ENCODE measurements around the gene GPR152. TPM values are rescaled to one million over a fixed set of nuclear protein-coding genes. Genes with fewer than 3 reads are reported as not detected.

GPR152 gene
- total RNA-seq, 4 donors from 2014 or later, result not detected

GRCh38 chr11:67499808-67500483, 47.4 kb upstream of the GPR152 start:
- peaks cover 0 to 64% of the 10 kb centered on the region in 2 donors for H3K36me3 ChIP-seq
- no peak overlapping the region for H3K4me3 ChIP-seq
- H3K9me3 ChIP-seq, result no peaks in the 10 kb centered on the region
- WGBS, 2 donors (ENCODE audit: low coverage in 1 of 2), result 80% methylated on average over 1 of the region's 26 CpGs; no CpG with 5 or more reads in 1 of the 2 donors
- no peak for TF ChIP-seq POLR2A (IDR thresholded peaks at IDR 0.05)
- no peak for TF ChIP-seq EP300 (IDR thresholded peaks at IDR 0.05)
- no peak overlapping the region for H3K27ac ChIP-seq
- H3K4me1 ChIP-seq, result peaks cover 0 to 21% (median 4%) of the 10 kb centered on the region in 3 donors
- ATAC-seq, result no peak
- H3K27me3 ChIP-seq, result peaks cover 28% of the 10 kb centered on the region

GRCh38 chr11:67498544-67498972, 46.0 kb upstream of the GPR152 start:
- ATAC-seq, result no peak
- Histone ChIP-seq H3K4me3 (no peak overlapping the region), H3K4me1 (peaks cover 0 to 7% (median under 1%) of the 10 kb centered on the region in 3 donors), H3K9me3 (no peaks in the 10 kb centered on the region), H3K27me3 (peaks cover 16% of the 10 kb centered on the region), H3K27ac (no peak overlapping the region), H3K36me3 (peaks cover 0 to 78% of the 10 kb centered on the region in 2 donors)
- no CpG with 5 or more reads among the region's 21 CpGs for WGBS, 2 donors (ENCODE audit: low coverage in 1 of 2)
- TF ChIP-seq POLR2AphosphoS5 (IDR thresholded peaks at IDR 0.05) (no peak), POLR2A (IDR thresholded peaks at IDR 0.05) (peak in 1 of 2 donors; percentile 10)

- Histone ChIP-seq H3K4me1 (no peaks in the 10 kb centered on the region), H3K36me3 (peaks cover 0 to 86% of the 10 kb centered on the region in 2 donors), H3K27me3 (peaks cover 8% of the 10 kb centered on the region), H3K9me3 (no peaks in the 10 kb centered on the region), H3K4me3 (no peak overlapping the region), H3K27ac (no peak overlapping the region)
- WGBS, 2 donors (ENCODE audit: low coverage in 1 of 2), result no CpG with 5 or more reads among the region's 21 CpGs
- ATAC-seq, result no peak
- TF ChIP-seq EP300 (IDR thresholded peaks at IDR 0.05), result no peak
- TF ChIP-seq POLR2A (IDR thresholded peaks at IDR 0.05), result no peak
- no peak for TF ChIP-seq CTCF (IDR thresholded peaks at IDR 0.05)
- no peak for TF ChIP-seq POLR2AphosphoS5 (IDR thresholded peaks at IDR 0.05)
These were observed 45.2 kb upstream of the GPR152 start for GRCh38 chr11:67497656-67498291.

GRCh38 chr11:67496113-67496512, 43.6 kb upstream of the GPR152 start:
- 90 to 100% methylated on average over 1 to 5 of the region's 12 CpGs for WGBS, 2 donors (ENCODE audit: low coverage in 1 of 2)
- H3K4me3 ChIP-seq, result no peak overlapping the region
- H3K27me3 ChIP-seq, result no peaks in the 10 kb centered on the region
- no peak for ATAC-seq
- H3K9me3 ChIP-seq, result no peaks in the 10 kb centered on the region
- H3K36me3 ChIP-seq, result peaks cover 0 to 87% of the 10 kb centered on the region in 2 donors
- TF ChIP-seq POLR2AphosphoS5 (IDR thresholded peaks at IDR 0.05) (no peak), POLR2A (IDR thresholded peaks at IDR 0.05) (no peak), CTCF (IDR thresholded peaks at IDR 0.05) (no peak), EP300 (IDR thresholded peaks at IDR 0.05) (no peak)
- peaks cover 0 to 12% (median 0%) of the 10 kb centered on the region in 3 donors for H3K4me1 ChIP-seq
- no peak overlapping the region for H3K27ac ChIP-seq

- Histone ChIP-seq H3K4me3 (no peak overlapping the region), H3K36me3 (peaks cover 0 to 89% of the 10 kb centered on the region in 2 donors), H3K4me1 (peaks cover 0 to 19% (median 0%) of the 10 kb centered on the region in 3 donors), H3K9me3 (no peaks in the 10 kb centered on the region), H3K27ac (no peak overlapping the region), H3K27me3 (no peaks in the 10 kb centered on the region)
- 80% methylated on average over 1 of the region's 16 CpGs; no CpG with 5 or more reads in 1 of the 2 donors for WGBS, 2 donors (ENCODE audit: low coverage in 1 of 2)
- no peak for TF ChIP-seq EP300 (IDR thresholded peaks at IDR 0.05)
- no peak for TF ChIP-seq POLR2AphosphoS5 (IDR thresholded peaks at IDR 0.05)
- no peak for TF ChIP-seq CTCF (IDR thresholded peaks at IDR 0.05)
- no peak for TF ChIP-seq POLR2A (IDR thresholded peaks at IDR 0.05)
- ATAC-seq, result no peak
These were observed 42.9 kb upstream of the GPR152 start for GRCh38 chr11:67495234-67496005.

Measured in gastroesophageal sphincter (tissue), 4 donors.